ENCODE data around the gene HBB. TPM values are rescaled to one million over a fixed set of nuclear protein-coding genes. Genes with fewer than 3 reads are reported as not detected.

HBB gene
- total RNA-seq, 1 donor from 2014 or later: not detected

DNA sequence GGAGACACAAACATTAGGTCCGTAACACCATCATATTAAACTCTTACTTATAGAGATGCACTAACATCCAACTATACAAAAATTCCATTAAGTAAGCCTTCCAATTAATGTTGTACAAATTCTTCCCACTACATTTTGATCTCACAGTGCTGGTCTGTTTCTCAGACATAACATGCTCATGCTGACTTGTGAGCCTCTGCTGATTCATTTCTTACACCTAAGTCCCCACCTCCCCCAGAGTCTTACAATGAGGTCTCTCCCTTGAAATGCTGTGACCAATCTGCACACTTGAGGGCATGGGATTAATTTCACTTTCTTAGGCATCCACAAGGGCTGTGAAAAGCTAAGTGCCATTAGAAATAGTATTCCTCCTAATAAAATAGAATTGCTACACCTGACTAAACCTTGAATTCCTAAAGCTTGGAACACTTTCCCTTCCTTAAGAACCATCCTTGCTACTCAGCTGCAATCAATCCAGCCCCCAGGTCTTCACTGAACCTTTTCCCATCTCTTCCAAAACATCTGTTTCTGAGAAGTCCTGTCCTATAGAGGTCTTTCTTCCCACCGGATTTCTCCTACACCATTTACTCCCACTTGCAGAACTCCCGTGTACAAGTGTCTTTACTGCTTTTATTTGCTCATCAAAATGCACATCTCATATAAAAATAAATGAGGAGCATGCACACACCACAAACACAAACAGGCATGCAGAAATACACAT is 20.8 kb upstream of the HBB start:
- no peak overlapping the region for H3K4me3 ChIP-seq (ENCODE audit: low read depth, low read length)
- TF ChIP-seq, protein P1, sequence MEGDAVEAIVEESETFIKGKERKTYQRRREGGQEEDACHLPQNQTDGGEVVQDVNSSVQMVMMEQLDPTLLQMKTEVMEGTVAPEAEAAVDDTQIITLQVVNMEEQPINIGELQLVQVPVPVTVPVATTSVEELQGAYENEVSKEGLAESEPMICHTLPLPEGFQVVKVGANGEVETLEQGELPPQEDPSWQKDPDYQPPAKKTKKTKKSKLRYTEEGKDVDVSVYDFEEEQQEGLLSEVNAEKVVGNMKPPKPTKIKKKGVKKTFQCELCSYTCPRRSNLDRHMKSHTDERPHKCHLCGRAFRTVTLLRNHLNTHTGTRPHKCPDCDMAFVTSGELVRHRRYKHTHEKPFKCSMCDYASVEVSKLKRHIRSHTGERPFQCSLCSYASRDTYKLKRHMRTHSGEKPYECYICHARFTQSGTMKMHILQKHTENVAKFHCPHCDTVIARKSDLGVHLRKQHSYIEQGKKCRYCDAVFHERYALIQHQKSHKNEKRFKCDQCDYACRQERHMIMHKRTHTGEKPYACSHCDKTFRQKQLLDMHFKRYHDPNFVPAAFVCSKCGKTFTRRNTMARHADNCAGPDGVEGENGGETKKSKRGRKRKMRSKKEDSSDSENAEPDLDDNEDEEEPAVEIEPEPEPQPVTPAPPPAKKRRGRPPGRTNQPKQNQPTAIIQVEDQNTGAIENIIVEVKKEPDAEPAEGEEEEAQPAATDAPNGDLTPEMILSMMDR (IDR thresholded peaks at IDR 0.05; ENCODE audit: insufficient read depth, low read length, severe bottlenecking): no peak
- no peak for FAIRE-seq
- peak; percentile 11 for DNase-seq (ENCODE audit: low read depth)
- no peaks in the 10 kb centered on the region for H3K27me3 ChIP-seq (ENCODE audit: control insufficient read depth, insufficient read depth, low read length)
- H3K36me3 ChIP-seq (ENCODE audit: control insufficient read depth, insufficient read depth, low read length): no peaks in the 10 kb centered on the region

DNA sequence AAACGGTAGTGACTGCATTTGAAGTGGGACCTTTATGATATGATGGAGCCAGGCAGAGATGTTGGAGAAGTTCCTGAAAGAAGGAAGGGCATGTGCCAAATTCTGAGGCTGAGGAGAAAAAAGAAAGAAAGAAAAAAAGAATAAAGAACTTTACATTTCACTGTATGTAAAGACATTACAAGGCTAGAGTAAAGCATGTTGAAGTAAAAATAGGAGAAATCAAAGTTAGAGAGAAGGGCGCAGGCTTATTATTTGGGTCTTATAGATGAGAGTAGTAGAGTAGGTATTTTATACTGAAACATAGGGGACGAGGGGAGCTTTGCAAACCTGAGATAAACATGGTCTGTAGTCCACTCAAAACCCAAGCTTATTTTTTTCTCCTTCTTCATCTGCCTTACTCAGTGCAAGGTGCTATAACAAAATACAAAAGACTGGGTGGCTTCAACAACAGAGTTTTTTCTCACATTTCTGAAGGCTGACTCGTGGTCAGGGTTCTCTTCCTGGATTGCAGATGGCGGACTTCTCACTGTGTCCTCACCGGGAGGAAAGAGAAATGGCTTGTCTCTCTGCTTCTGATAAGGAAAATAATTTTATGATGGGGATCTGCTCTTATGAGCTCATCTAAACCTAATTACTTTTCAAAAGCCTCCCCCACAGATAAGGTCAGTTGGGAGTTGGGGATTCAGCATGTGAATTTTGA is 20.1 kb upstream of the HBB start:
- Histone ChIP-seq H3K36me3 (ENCODE audit: control insufficient read depth, insufficient read depth, low read length) (no peaks in the 10 kb centered on the region), H3K4me3 (ENCODE audit: low read depth, low read length) (no peak overlapping the region), H3K27me3 (ENCODE audit: control insufficient read depth, insufficient read depth, low read length) (no peaks in the 10 kb centered on the region)
- DNase-seq (ENCODE audit: low read depth) (no peak), FAIRE-seq (no peak)
- TF ChIP-seq, protein P1 (IDR thresholded peaks at IDR 0.05; ENCODE audit: insufficient read depth, low read length, severe bottlenecking): no peak

DNA sequence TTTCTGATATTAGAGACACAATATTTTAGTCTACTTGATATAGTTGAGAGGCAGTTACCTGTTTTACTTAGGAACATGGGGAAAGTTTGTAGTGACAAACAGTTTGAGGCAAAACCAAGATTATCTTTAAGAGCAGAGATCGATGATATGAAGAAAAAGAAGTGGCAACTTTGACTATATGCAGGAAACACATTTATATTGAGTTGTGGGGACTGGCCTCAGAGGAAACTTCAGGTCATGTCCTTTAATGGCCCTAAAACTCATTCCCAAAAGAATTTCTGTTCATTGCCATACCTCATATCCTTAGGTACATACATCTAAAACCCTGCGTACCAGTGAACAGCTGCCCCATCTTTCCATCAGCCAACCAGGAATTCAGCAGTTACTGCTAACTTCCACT is 18.3 kb upstream of the HBB start:
- no peak for FAIRE-seq
- no peak overlapping the region for H3K4me3 ChIP-seq (ENCODE audit: low read depth, low read length)
- TF ChIP-seq, protein P1 (IDR thresholded peaks at IDR 0.05; ENCODE audit: insufficient read depth, low read length, severe bottlenecking): no peak
- no peaks in the 10 kb centered on the region for H3K36me3 ChIP-seq (ENCODE audit: control insufficient read depth, insufficient read depth, low read length)
- H3K27me3 ChIP-seq (ENCODE audit: control insufficient read depth, insufficient read depth, low read length): no peaks in the 10 kb centered on the region
- no peak for DNase-seq (ENCODE audit: low read depth)

DNA sequence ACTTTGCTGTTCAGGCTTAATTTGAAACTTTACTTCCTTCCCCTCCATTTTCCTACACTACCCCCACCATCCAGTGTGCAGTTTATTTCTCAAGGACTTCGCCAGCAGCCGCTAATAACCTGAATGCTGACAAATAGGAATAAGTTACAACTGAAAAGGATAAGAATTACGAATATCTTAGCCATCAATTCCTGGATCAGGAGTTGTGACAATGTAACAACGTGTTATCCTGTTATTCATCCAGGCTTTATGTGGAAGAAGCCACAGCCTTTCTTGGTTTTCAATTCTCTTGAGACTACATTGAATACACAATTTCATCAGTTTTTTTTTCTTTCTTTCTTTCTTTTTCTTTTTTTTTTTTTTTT is 16.9 kb upstream of the HBB start:
- TF ChIP-seq, protein P1 (IDR thresholded peaks at IDR 0.05; ENCODE audit: insufficient read depth, low read length, severe bottlenecking): no peak
- H3K4me3 ChIP-seq (ENCODE audit: low read depth, low read length): no peak overlapping the region
- H3K36me3 ChIP-seq (ENCODE audit: control insufficient read depth, insufficient read depth, low read length): no peaks in the 10 kb centered on the region
- FAIRE-seq (peak; percentile 13), DNase-seq (ENCODE audit: low read depth) (no peak)
- no peaks in the 10 kb centered on the region for H3K27me3 ChIP-seq (ENCODE audit: control insufficient read depth, insufficient read depth, low read length)

DNA sequence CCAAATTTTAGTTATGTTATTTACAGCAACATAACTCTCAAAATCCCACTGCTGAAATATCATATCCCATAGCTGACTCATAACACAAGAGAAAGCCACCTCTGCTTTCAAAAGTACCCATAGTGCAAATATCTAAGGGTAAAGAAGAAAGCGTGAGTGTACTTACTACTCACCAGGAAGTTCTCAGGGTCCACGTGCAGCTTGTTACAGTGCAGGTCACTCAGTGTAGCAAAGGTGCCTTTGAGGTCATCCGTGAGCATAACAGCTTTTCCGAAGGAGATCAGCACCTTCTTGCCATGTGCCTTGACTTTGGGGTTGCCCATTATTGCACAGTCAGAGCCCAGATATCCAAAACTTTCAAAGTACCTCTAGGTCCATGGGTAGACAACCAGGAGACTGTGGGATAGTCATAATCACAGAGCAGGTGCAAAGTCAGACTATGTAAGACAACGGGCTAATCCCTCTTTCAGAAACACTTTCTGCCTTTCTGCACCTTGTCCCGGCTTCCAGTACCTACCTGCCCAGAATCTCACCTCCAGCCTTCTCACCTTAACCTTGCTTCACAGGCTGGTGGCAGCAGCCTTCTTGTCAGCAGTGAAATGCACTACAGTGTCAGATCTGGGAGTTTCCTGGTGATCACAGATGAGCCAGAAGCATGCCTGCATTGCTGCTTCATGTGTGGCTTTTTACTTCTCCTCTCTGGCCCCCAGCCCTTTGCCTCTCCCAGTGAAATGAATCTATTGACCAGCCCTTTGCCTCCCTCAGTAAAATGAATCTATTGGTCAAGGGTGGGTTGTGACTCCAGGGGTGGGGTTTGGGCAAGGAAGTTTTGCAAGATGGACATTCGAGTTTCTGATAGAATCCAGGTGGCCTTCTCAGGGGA is 16.3 kb upstream of the HBB start:
- Histone ChIP-seq H3K36me3 (ENCODE audit: control insufficient read depth, insufficient read depth, low read length) (no peaks in the 10 kb centered on the region), H3K4me3 (ENCODE audit: low read depth, low read length) (no peak overlapping the region), H3K27me3 (ENCODE audit: control insufficient read depth, insufficient read depth, low read length) (no peaks in the 10 kb centered on the region)
- FAIRE-seq (no peak), DNase-seq (ENCODE audit: low read depth) (peak; percentile 40)
- TF ChIP-seq, protein P1 (IDR thresholded peaks at IDR 0.05; ENCODE audit: insufficient read depth, low read length, severe bottlenecking): no peak

Data from bronchial epithelial cell (primary cell).